GM12892 (cell line): ENCODE measurements around the gene MACROD2.
A peak's percentile ranks its signal among the peaks of the same experiment; 100 is the strongest.

Experiments
- DNase-seq: peaks from one replicate; pipeline ENCODE4 v3.0.0; 2011; ENCODE audit not compliant: insufficient read length
- FAIRE-seq: peaks from 2 replicates; lab custom pipeline; 2011; peaks lifted over from hg19 to GRCh38; lab: Jason Lieb, UNC
- POLR2A ChIP-seq: IDR thresholded peaks from 2 replicates; pipeline ENCODE4 v1.6.1; 2011; ENCODE audit warnings: low read depth, low read length, control low read depth
- POLR2AphosphoS5 ChIP-seq: IDR thresholded peaks from 2 replicates; pipeline ENCODE4 v1.6.1; 2011; ENCODE audit warnings: low read depth, low read length, control low read depth
- TAF1 ChIP-seq: IDR thresholded peaks from 2 replicates; pipeline ENCODE4 v1.6.1; 2011; ENCODE audit warnings: low read depth, mild to moderate bottlenecking, control low read depth, low read length, borderline replicate concordance

MACROD2 gene

DNA sequence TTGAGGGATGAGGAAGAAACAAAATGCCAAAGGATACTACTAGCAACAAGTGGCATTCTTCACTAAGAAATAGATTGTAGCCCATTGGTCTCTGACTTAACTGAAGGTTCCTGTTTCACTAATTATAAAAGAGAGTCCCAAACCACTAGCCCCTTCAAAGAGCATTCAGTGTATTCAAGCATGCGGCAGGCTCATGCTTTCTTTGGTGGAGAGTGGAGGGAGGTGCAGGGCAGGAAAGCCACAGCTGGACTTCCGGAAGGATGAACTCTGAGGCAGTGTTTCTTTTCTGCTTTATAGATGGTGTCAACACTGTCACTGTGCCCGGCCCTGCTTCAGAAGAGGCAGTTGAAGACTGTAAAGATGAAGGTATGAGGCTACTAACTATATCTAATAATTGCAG, 1941.9 kb downstream of the MACROD2 start:
- no peak for FAIRE-seq
- peak; percentile 11 for DNase-seq
- no peak for TF ChIP-seq POLR2AphosphoS5
- TF ChIP-seq POLR2A: no peak
- no peak for TF ChIP-seq TAF1

GRCh38 chr20:15938847-15939246, 1943.5 kb downstream of the MACROD2 start:
- DNase-seq (no peak), FAIRE-seq (peak; percentile 53)
- TF ChIP-seq POLR2AphosphoS5 (no peak), TAF1 (no peak), POLR2A (no peak)

DNA sequence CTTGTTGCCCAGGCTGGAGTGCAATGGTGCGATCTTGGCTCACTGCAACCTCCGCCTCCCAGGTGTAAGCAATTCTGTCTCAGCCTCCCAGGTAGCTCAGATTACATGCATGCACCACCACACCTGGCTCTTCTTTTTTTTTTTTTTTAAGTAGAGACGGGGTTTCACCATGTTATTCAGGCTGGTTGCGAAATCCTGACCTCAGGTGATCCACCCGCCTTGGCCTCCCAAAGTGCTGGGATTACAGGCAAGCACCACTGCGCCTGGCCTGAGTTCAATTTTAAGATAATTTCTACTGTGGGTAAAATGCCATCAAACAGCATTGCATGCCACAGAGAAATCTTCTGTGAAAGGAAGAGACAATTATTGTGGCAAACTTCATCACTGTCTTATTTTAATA, 1944.8 kb downstream of the MACROD2 start:
- TF ChIP-seq POLR2A (no peak), TAF1 (no peak), POLR2AphosphoS5 (no peak)
- FAIRE-seq: no peak

GRCh38 chr20:15942130-15942529, 1946.8 kb downstream of the MACROD2 start:
- FAIRE-seq: no peak
- TF ChIP-seq POLR2AphosphoS5: no peak
- TF ChIP-seq POLR2A: no peak
- TF ChIP-seq TAF1: no peak
- DNase-seq: no peak

More for the DNA sequence above, 1944.8 kb downstream of the MACROD2 start:
- no peak for DNase-seq

GRCh38 chr20:15945289-15945688, 1950.0 kb downstream of the MACROD2 start:
- FAIRE-seq (no peak), DNase-seq (no peak)
- TF ChIP-seq POLR2AphosphoS5: no peak
- TF ChIP-seq POLR2A: no peak
- TF ChIP-seq TAF1: no peak

GRCh38 chr20:15949391-15949790, 1954.1 kb downstream of the MACROD2 start:
- DNase-seq (no peak), FAIRE-seq (no peak)
- TF ChIP-seq POLR2AphosphoS5 (no peak), POLR2A (no peak), TAF1 (no peak)

- no peak for FAIRE-seq
- TF ChIP-seq POLR2A: no peak
- DNase-seq: no peak
Measured at GRCh38 chr20:15951658-15952057, 1956.3 kb downstream of the MACROD2 start.

- TF ChIP-seq POLR2AphosphoS5 (no peak), POLR2A (no peak), TAF1 (no peak)
- no peak for DNase-seq
- FAIRE-seq: no peak
Measured at GRCh38 chr20:15958142-15958541, 1962.8 kb downstream of the MACROD2 start.

GRCh38 chr20:15965165-15965564, 1969.8 kb downstream of the MACROD2 start:
- DNase-seq (no peak), FAIRE-seq (no peak)
- TF ChIP-seq POLR2AphosphoS5 (no peak), TAF1 (no peak), POLR2A (no peak)

GRCh38 chr20:15967334-15967733, 1972.0 kb downstream of the MACROD2 start:
- DNase-seq: no peak
- no peak for FAIRE-seq
- TF ChIP-seq TAF1: no peak
- no peak for TF ChIP-seq POLR2AphosphoS5
- no peak for TF ChIP-seq POLR2A

- DNase-seq: no peak
- no peak for FAIRE-seq
- TF ChIP-seq TAF1 (no peak), POLR2AphosphoS5 (no peak), POLR2A (no peak)
Measured at GRCh38 chr20:15976047-15976736, 1980.9 kb downstream of the MACROD2 start.

DNA sequence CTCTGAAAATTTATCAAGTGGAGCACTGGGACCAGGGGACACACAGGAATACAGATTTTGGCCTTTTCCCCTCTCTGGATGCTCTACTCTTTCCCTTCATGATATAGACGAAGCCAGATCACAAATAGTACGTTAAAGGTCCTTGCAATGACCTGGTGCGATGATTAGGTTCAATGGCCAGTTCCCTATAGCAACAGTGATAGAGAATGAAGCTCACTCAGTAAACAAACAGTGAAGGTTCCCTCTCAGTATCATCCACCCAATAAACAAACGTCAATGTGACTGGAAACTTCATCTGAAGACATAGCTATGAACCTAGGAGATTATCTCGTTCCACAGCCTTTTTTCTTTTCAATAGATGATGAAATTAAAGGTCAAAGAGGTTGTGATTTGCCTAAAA, 1981.7 kb downstream of the MACROD2 start:
- FAIRE-seq: peak; percentile 62
- TF ChIP-seq POLR2A: no peak
- no peak for TF ChIP-seq TAF1
- no peak for TF ChIP-seq POLR2AphosphoS5

More for the DNA sequence above, 1981.7 kb downstream of the MACROD2 start:
- DNase-seq: no peak
